ENCODE data around the gene TYW1. TPM values are rescaled to one million over a fixed set of nuclear protein-coding genes. Genes with fewer than 3 reads are reported as not detected.
A peak's percentile ranks its signal among the peaks of the same experiment; 100 is the strongest.
"Not testable (repeated sequence)": the region's sequence is repeated elsewhere in the genome, so short reads cannot be mapped to it uniquely, and the experiment has no call there.

Gene TYW1
- total RNA-seq, 1 experiment from 2014 or later = 18.1 TPM

DNA sequence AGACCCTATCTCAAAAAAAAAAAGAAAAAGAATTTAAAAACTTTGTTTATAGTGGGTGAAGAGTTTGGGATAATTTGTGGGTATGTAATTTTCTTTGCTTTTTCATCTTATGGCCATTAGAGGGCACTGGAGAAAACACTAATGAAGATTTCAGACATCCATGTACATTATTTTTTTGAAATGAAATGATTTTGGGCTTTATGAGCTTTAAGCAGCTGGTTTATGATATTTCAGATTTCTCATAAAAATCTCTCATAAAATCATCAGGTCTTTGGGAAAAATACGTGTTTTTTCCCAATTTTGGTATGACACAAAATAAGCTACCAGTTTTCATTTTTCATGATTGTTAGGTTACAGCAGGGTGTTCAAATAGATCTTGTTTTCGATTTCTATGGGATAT lies 44.2 kb downstream of the TYW1 start:
- in situ Hi-C loops (cut with HindIII; ENCODE audit: low sequenced_read_pairs) = not testable (repeated sequence)

GRCh38 chr7:67042781-67043558 lies 46.3 kb downstream of the TYW1 start:
- in situ Hi-C loops (cut with HindIII; ENCODE audit: low sequenced_read_pairs) = not testable (repeated sequence)
- DNase-seq (ENCODE audit: low spot score) = peak; percentile 91

More for the DNA sequence above, 44.2 kb downstream of the TYW1 start:
- DNase-seq (ENCODE audit: low spot score) = not testable (repeated sequence)

- in situ Hi-C loops (cut with HindIII; ENCODE audit: low sequenced_read_pairs) = not testable (repeated sequence)
- peak; percentile 18 for DNase-seq (ENCODE audit: low spot score)
These were observed 46.9 kb downstream of the TYW1 start for GRCh38 chr7:67043559-67043930.

DNA sequence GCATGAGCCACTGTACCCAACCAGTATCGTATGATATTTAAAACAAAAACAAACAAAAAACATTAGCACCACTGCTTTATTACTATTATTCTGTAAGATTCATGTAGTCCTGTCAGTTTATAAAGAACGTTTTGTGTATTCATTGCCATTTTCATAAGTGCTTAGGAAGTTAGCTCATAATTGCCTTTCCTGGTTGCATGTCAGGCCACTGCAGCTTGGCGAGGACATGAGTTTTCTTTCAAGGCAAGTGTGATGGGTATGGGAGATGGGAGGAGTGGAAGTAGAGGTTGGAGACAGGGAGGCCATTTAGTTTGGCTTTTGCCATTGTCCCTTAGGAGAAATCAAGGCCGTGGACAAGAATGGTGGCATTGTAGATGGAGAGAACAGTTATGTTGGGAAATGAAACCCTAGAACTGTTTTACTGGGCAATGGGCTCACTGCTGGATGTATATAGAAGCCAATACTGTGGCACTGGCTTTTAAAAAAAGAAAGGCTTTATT lies 48.9 kb downstream of the TYW1 start:
- DNase-seq (ENCODE audit: low spot score) = no peak
- in situ Hi-C loops (cut with HindIII; ENCODE audit: low sequenced_read_pairs) = no loop called here

- DNase-seq (ENCODE audit: low spot score); in situ Hi-C loops (cut with HindIII; ENCODE audit: low sequenced_read_pairs): not testable (repeated sequence)
These were observed 50.2 kb downstream of the TYW1 start for GRCh38 chr7:67046819-67047218.

DNA sequence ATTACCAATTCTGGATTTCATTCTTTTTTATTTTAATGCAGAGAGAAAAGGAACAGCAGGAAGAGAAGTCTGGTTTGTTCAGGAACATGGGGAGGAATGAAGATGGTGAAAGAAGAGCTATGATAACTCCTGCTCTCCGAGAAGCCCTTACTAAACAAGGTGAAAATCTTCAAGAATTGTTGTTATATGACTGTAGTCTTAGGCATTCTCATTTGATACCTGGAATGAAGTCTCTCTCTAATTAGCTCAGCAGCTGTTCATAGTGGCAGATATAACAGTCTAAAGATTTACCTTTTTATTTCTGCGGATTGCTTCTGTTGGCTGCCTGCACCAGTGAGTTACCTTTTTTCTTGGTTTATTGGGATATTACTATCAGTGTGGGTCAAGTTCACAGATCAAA lies 53.3 kb downstream of the TYW1 start:
- DNase-seq (ENCODE audit: low spot score); in situ Hi-C loops (cut with HindIII; ENCODE audit: low sequenced_read_pairs): not testable (repeated sequence)

GRCh38 chr7:67052161-67052560 lies 55.5 kb downstream of the TYW1 start:
- DNase-seq (ENCODE audit: low spot score); in situ Hi-C loops (cut with HindIII; ENCODE audit: low sequenced_read_pairs): not testable (repeated sequence)

- no peak for DNase-seq (ENCODE audit: low spot score)
- in situ Hi-C loops (cut with HindIII; ENCODE audit: low sequenced_read_pairs) = no loop called here
These were observed 60.0 kb downstream of the TYW1 start for GRCh38 chr7:67056683-67057082.

GRCh38 chr7:67061321-67061720 lies 64.7 kb downstream of the TYW1 start:
- in situ Hi-C loops (cut with HindIII; ENCODE audit: low sequenced_read_pairs); DNase-seq (ENCODE audit: low spot score): not testable (repeated sequence)

- DNase-seq (ENCODE audit: low spot score); in situ Hi-C loops (cut with HindIII; ENCODE audit: low sequenced_read_pairs): not testable (repeated sequence)
These were observed 66.2 kb downstream of the TYW1 start for GRCh38 chr7:67062802-67063201.

DNA sequence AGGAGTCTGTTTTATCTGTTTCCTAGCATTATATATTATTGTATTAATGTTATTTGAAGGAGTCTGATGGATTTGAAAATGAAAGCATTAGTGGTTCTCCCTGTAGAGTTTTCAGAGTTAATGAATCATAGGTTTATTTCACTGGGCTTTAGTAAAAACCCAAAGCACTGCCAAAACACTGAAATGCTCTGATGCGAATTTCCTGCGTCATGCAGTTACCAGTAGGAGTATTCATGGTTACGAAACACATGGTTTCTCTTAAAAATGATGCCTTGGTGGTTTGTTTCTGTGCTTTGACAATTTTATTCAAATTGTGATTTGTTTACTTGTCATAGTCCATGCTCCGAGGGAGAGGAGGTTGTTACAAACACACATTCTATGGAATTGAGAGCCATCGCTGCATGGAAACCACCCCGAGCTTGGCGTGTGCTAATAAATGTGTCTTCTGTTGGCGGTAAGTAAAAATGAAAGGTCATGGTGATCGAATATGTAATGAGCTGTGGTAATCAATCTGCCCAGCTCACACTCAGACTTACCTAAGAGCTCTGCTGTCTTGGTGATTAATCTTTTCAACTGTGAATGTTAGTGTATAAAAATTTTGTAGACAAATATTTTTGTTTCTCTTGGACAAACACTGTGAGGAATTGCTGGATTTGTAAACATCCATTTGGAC lies 70.5 kb downstream of the TYW1 start:
- DNase-seq (ENCODE audit: low spot score) = not testable (repeated sequence)

DNA sequence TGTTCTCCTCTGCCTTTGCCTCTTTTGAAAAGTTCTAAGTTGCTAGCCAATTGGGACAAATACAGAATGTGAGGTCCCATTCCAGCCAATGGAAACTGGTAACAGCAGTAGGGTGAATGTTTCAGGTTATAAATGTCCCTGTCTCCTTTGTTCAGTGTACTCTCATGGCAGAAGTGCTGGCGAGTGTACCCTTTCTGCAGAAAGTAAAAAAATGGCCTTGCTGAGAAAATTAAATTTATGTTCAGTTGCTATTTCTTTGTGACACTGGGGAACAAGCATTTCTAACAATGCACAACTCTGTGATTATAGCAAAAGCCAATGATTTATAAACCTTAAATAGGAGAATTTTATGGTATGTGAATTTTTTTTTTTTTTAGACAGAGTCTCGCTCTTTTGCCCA lies 79.5 kb downstream of the TYW1 start:
- in situ Hi-C loops (cut with HindIII; ENCODE audit: low sequenced_read_pairs); DNase-seq (ENCODE audit: low spot score): not testable (repeated sequence)

More for the DNA sequence above, 70.5 kb downstream of the TYW1 start:
- in situ Hi-C loops (cut with HindIII; ENCODE audit: low sequenced_read_pairs) = not testable (repeated sequence)

GRCh38 chr7:67082880-67083279 lies 86.2 kb downstream of the TYW1 start:
- in situ Hi-C loops (cut with HindIII; ENCODE audit: low sequenced_read_pairs); DNase-seq (ENCODE audit: low spot score): not testable (repeated sequence)

GRCh38 chr7:67089261-67089660 lies 92.6 kb downstream of the TYW1 start:
- in situ Hi-C loops (cut with HindIII; ENCODE audit: low sequenced_read_pairs); DNase-seq (ENCODE audit: low spot score): not testable (repeated sequence)

GRCh38 chr7:67091053-67091452 lies 94.4 kb downstream of the TYW1 start:
- DNase-seq (ENCODE audit: low spot score); in situ Hi-C loops (cut with HindIII; ENCODE audit: low sequenced_read_pairs): not testable (repeated sequence)

GRCh38 chr7:67098031-67098430 lies 101.4 kb downstream of the TYW1 start:
- DNase-seq (ENCODE audit: low spot score); in situ Hi-C loops (cut with HindIII; ENCODE audit: low sequenced_read_pairs): not testable (repeated sequence)

GRCh38 chr7:67099406-67099805 lies 102.8 kb downstream of the TYW1 start:
- DNase-seq (ENCODE audit: low spot score); in situ Hi-C loops (cut with HindIII; ENCODE audit: low sequenced_read_pairs): not testable (repeated sequence)

GRCh38 chr7:67100038-67100437 lies 103.4 kb downstream of the TYW1 start:
- in situ Hi-C loops (cut with HindIII; ENCODE audit: low sequenced_read_pairs); DNase-seq (ENCODE audit: low spot score): not testable (repeated sequence)

DNA sequence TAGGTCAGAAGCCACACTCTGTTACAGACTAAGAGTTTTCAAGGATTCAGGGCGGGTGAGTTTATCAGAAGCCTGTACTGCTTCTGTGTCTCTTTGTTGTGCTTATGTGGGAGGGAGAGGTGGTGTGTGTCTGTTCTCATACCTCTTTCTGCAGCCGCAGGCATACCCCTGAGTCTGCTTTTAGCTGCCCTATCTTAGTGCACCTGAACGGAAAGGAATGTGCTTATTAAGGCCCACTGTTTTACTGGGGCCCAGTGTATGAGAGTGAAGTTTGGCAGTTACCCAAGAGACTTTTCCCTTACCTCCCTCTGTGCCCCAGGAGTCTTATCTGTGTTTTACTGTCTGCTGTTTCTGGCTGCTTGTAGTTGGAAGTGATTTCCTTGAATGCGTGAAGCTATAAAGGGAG lies 104.3 kb downstream of the TYW1 start:
- no peak for DNase-seq (ENCODE audit: low spot score)
- in situ Hi-C loops (cut with HindIII; ENCODE audit: low sequenced_read_pairs) = no loop called here

DNA sequence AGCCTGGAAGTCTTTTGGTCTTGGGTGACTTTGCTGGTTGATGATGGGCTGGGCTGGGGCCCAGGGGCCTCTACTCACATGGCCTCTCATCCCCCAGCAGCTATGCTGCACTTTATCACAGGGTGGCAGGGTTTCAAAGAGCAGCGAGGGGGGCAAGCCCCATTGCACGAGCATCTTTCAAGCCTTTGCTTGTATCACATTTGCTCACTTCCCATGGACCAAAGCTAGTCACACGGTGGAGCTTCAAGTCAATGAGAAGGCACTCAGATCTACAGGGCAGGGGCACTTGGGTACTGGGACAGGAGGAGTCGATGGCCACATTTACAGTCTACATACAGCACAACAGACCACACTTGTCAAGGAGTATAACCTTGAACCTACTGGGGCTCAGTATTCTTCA lies 108.3 kb downstream of the TYW1 start:
- in situ Hi-C loops (cut with HindIII; ENCODE audit: low sequenced_read_pairs); DNase-seq (ENCODE audit: low spot score): not testable (repeated sequence)

Measured in G401 (cell line).